ENCODE data around the gene CROT. TPM values are rescaled to one million over a fixed set of nuclear protein-coding genes. Genes with fewer than 3 reads are reported as not detected.

CROT gene
- total and polyA plus RNA-seq, 2 experiments from 2014 or later, result 8.9 to 14.0 TPM

DNA sequence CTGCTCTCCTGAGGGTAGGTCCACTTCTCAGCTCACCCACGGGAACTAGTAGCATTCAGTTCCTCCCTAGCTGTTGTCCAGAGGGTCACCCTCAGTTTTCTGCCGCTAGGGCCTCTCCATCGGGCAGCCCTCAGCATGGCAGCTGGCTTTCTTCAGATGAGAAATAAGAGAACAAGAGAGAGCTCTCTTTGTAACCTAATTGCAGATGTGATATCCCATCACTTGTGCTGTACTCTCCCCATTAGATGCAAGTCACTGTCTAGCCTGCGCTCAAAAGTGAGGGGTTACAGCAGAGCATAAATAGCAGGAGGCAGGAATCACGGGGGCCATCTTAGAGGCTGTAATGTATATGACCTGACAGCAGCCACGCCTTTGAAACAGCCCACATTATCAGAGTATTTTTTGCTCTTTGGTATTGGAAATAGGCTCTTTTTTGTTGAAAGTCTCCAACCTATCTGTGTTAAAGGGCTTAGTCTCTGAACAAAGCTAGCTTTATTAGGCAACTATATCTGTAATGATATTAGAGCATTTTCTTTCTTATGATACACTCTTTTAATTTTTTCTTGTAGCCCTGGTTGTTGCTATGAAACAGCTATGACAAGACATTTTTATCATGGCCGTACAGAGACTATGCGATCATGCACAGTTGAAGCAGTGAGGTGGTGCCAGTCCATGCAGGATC lies 45.7 kb downstream of the CROT start (continued):
- TF ChIP-seq, protein P1, sequence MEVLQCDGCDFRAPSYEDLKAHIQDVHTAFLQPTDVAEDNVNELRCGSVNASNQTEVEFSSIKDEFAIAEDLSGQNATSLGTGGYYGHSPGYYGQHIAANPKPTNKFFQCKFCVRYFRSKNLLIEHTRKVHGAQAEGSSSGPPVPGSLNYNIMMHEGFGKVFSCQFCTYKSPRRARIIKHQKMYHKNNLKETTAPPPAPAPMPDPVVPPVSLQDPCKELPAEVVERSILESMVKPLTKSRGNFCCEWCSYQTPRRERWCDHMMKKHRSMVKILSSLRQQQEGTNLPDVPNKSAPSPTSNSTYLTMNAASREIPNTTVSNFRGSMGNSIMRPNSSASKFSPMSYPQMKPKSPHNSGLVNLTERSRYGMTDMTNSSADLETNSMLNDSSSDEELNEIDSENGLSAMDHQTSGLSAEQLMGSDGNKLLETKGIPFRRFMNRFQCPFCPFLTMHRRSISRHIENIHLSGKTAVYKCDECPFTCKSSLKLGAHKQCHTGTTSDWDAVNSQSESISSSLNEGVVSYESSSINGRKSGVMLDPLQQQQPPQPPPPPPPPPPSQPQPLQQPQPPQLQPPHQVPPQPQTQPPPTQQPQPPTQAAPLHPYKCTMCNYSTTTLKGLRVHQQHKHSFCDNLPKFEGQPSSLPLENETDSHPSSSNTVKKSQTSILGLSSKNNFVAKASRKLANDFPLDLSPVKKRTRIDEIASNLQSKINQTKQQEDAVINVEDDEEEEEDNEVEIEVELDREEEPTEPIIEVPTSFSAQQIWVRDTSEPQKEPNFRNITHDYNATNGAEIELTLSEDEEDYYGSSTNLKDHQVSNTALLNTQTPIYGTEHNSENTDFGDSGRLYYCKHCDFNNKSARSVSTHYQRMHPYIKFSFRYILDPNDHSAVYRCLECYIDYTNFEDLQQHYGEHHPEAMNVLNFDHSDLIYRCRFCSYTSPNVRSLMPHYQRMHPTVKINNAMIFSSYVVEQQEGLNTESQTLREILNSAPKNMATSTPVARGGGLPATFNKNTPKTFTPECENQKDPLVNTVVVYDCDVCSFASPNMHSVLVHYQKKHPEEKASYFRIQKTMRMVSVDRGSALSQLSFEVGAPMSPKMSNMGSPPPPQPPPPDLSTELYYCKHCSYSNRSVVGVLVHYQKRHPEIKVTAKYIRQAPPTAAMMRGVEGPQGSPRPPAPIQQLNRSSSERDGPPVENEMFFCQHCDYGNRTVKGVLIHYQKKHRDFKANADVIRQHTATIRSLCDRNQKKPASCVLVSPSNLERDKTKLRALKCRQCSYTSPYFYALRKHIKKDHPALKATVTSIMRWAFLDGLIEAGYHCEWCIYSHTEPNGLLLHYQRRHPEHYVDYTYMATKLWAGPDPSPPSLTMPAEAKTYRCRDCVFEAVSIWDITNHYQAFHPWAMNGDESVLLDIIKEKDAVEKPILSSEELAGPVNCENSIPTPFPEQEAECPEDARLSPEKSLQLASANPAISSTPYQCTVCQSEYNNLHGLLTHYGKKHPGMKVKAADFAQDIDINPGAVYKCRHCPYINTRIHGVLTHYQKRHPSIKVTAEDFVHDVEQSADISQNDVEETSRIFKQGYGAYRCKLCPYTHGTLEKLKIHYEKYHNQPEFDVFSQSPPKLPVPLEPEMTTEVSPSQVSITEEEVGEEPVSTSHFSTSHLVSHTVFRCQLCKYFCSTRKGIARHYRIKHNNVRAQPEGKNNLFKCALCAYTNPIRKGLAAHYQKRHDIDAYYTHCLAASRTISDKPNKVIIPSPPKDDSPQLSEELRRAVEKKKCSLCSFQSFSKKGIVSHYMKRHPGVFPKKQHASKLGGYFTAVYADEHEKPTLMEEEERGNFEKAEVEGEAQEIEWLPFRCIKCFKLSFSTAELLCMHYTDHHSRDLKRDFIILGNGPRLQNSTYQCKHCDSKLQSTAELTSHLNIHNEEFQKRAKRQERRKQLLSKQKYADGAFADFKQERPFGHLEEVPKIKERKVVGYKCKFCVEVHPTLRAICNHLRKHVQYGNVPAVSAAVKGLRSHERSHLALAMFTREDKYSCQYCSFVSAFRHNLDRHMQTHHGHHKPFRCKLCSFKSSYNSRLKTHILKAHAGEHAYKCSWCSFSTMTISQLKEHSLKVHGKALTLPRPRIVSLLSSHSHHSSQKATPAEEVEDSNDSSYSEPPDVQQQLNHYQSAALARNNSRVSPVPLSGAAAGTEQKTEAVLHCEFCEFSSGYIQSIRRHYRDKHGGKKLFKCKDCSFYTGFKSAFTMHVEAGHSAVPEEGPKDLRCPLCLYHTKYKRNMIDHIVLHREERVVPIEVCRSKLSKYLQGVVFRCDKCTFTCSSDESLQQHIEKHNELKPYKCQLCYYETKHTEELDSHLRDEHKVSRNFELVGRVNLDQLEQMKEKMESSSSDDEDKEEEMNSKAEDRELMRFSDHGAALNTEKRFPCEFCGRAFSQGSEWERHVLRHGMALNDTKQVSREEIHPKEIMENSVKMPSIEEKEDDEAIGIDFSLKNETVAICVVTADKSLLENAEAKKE (CRISPR knock-in tag; IDR thresholded peaks at IDR 0.05), result no peak

DNA sequence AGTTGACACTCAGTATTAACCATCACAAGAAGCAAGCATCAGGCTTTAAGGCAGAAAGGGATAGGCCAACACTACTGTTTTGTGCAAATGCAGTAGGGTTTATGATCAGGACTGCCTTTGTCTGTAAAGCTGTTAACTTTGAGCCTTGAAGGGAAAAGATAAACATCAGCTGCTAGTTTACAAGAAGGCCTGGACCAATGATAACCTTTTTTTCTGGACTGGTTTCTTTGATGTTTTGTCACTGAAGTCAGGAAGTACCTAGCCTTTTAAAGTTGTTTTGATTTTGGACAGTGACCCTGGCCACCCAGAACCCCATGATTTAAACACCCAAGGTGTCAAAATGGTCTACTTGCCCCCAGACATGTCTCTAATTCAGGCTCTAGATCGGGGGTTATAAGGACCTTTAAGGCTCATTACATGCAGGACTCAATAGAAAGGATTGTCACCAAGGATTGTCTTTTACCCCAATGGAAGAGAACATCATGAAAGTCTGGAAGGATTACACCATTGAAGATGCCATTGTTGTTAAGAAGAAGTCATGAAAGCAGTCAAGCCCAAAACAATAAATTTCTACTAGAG lies 50.1 kb downstream of the CROT start:
- Histone ChIP-seq H3K4me1 (ENCODE audit: insufficient read depth) (no peaks in the 10 kb centered on the region), H4K20me1 (replicated peaks; ENCODE audit: insufficient read depth) (no peaks in the 10 kb centered on the region), H3K4me2 (no peak overlapping the region), H3K36me3 (ENCODE audit: insufficient read depth) (no peaks in the 10 kb centered on the region), H2AFZ (no peak overlapping the region), H3F3A (replicated peaks; ENCODE audit: low read depth) (no peaks in the 10 kb centered on the region), H3K79me2 (replicated peaks; ENCODE audit: insufficient read depth) (no peaks in the 10 kb centered on the region), H3K27ac (ENCODE audit: low read depth) (no peak overlapping the region), H3K27me3 (ENCODE audit: insufficient read depth) (no peaks in the 10 kb centered on the region), H3K9me2 (ENCODE audit: insufficient read depth) (no peaks in the 10 kb centered on the region), H3K4me3 (no peak overlapping the region)
- H3K36me3 Mint-ChIP-seq (ENCODE audit: low read depth), result peaks cover 12% of the 10 kb centered on the region
- H3K4me1 Mint-ChIP-seq, result no peaks in the 10 kb centered on the region
- DNase-seq (ENCODE audit: low spot score) (no peak), ATAC-seq (no peak)
- no peak overlapping the region for H3K4me3 Mint-ChIP-seq
- no peak overlapping the region for H3K27ac Mint-ChIP-seq
- TF ChIP-seq JUNB (IDR thresholded peaks at IDR 0.05; ENCODE audit: unreplicated experiment) (no peak), EZH2 (IDR thresholded peaks at IDR 0.05; ENCODE audit: low read depth, unreplicated experiment) (no peak)
- TF ChIP-seq, protein P1 (CRISPR knock-in tag; IDR thresholded peaks at IDR 0.05), result no peak
- no peaks in the 10 kb centered on the region for H3K27me3 Mint-ChIP-seq (ENCODE audit: insufficient read depth, low read depth, poor library complexity)
- peaks cover 6% of the 10 kb centered on the region; the same call in 2 of the 3 replicates for H3K9me3 Mint-ChIP-seq

Measured in GM23338 (cell line).